ENCODE results near the gene MAP1LC3B2. TPM values are rescaled to one million over a fixed set of nuclear protein-coding genes. Genes with fewer than 3 reads are reported as not detected.
A peak's percentile ranks its signal among the peaks of the same experiment; 100 is the strongest.

MAP1LC3B2 gene
- total and polyA plus RNA-seq, 8 donors = 1.3 to 16.9 (median 2.3) TPM; not detected in 2

DNA sequence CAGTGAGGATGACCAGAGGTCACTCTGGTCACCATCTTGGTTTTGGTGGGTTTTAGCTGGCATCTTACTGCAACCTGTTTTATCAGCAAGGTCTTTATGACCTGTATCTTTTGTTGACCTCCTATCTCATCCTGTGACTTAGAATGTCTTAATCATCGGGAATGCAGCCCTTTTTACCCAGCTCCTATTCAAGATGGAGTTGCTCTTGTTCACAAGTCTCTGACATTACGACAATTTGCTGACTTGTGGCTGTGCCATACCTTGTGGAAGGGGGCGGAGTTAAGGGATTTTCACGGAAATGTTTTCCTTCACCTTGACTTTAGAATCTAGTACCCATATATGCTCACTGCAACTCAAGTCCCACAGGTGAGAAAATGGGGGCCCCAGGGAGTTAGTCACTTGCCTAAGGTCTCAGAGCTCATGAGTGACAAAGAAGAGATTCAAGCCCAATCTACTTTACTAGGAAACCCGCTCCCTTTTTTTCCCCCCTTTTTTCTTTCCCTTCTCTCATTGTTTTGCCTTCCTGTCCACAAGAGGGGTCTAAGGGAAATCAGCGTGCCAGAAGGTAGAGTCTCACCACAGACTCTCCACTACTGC lies 2.7 kb upstream of the MAP1LC3B2 start:
- Histone ChIP-seq H3K4me3 (no peak overlapping the region), H3K27me3 (no peaks in the 10 kb centered on the region), H3K9me3 (no peaks in the 10 kb centered on the region), H3K27ac (no peak overlapping the region), H3K36me3 (no peaks in the 10 kb centered on the region), H3K4me1 (peaks cover 0 to 23% (median 12%) of the 10 kb centered on the region in 4 donors)
- DNase-seq = no peak
- WGBS, 5 donors = 87 to 97% (median 94%) methylated on average over 6 of the region's 6 CpGs
- TF ChIP-seq POLR2A (IDR thresholded peaks at IDR 0.05) = no peak
- TF ChIP-seq POLR2AphosphoS5 (IDR thresholded peaks at IDR 0.05) = no peak
- TF ChIP-seq, protein P1, sequence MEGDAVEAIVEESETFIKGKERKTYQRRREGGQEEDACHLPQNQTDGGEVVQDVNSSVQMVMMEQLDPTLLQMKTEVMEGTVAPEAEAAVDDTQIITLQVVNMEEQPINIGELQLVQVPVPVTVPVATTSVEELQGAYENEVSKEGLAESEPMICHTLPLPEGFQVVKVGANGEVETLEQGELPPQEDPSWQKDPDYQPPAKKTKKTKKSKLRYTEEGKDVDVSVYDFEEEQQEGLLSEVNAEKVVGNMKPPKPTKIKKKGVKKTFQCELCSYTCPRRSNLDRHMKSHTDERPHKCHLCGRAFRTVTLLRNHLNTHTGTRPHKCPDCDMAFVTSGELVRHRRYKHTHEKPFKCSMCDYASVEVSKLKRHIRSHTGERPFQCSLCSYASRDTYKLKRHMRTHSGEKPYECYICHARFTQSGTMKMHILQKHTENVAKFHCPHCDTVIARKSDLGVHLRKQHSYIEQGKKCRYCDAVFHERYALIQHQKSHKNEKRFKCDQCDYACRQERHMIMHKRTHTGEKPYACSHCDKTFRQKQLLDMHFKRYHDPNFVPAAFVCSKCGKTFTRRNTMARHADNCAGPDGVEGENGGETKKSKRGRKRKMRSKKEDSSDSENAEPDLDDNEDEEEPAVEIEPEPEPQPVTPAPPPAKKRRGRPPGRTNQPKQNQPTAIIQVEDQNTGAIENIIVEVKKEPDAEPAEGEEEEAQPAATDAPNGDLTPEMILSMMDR (IDR thresholded peaks at IDR 0.05) = no peak
- TF ChIP-seq EP300 (IDR thresholded peaks at IDR 0.05) = no peak
- intact Hi-C loops (cut with DNase I; ENCODE audit: low total_unique reads) = no loop called here

DNA sequence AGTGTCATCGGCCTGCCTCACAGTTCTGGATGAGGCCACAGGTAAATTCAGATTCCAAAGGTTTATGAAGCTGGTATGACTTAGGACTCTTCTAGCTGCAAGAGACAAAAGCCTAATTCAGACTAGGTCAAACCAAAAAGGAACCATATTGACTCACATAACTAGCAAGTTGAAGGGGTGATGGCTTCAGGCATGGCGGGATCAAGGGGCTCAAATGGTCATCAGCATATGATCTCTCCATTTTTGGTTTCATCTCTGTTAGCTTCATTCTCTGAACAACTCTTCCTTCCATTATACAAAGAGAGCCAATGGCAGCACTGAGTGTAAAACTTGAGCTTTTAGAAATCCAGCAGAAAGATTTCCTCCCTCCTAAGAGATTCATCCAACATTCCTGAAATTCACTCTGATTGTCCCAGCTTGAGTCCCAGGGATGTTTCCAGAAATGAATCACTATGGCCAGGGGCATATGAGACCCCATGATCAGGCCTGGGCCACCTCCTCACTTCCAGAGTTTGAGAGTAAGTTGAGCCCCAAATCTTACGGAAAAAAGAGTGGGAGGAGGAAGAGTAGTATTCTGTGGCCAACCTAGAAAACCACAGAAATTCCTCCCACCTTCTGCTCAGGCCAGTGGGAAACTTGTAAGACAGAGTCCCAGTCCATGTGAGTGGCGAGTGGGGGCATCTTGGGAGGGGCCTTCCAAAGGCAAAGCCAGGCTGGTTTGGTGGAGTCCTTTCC lies 2.0 kb upstream of the MAP1LC3B2 start:
- H3K9me3 ChIP-seq = no peaks in the 10 kb centered on the region
- intact Hi-C loops (cut with DNase I; ENCODE audit: low total_unique reads) = no loop called here
- no peaks in the 10 kb centered on the region for H3K27me3 ChIP-seq
- WGBS, 5 donors = 90 to 99% (median 92%) methylated on average over 4 of the region's 4 CpGs
- peaks cover 0 to 23% (median 12%) of the 10 kb centered on the region in 4 donors for H3K4me1 ChIP-seq
- no peak overlapping the region for H3K4me3 ChIP-seq
- no peaks in the 10 kb centered on the region for H3K36me3 ChIP-seq
- TF ChIP-seq POLR2AphosphoS5 (IDR thresholded peaks at IDR 0.05) (no peak), EP300 (IDR thresholded peaks at IDR 0.05) (no peak), POLR2A (IDR thresholded peaks at IDR 0.05) (no peak)
- TF ChIP-seq, protein P1 (IDR thresholded peaks at IDR 0.05) = no peak
- no peak overlapping the region for H3K27ac ChIP-seq
- no peak for DNase-seq

DNA sequence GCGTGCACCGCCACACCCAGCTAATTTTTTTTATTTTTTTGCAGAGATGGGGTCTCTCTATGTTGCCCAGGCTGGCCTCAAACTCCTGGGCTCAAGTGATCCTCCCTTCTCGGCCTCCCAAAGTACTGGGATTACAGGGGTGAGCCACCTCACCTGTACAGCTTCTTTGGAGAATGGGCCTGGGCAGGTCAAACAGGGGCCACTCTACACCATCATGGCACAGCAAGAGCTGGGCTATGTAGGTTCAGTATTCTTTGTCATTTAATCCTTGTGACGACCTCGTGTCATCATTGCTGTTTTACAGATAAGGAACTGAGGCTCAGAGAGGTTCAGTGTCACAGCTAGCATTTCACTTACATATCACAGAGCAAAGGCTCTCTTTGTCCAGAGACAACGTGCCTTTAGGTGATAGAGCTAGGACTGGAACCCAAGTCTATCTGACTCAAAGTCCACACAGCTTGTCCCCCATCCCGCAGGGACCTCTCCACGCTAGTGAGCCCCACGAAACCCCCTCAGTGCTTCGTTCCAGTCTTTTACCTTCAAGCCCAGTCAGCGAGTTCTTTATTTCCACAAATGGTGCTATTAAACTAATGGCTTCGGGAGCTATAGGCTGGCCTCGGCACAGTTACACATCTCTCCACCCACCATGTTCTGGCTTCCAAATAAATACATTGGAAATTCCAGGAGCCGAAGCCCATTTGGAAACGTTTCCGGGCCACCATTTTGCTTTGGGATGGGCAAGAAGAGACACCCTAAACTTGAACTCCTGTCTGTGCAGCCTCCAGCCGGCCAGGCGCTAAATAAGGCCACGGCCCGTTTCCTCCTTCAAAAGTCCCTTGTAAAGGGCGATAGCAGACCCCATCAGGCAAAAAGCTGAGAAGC lies 660 bp upstream of the MAP1LC3B2 start:
- 86 to 91% (median 89%) methylated on average over 21 of the region's 21 CpGs for WGBS, 5 donors
- no peak for DNase-seq
- H3K27ac ChIP-seq = peak overlapping the region in 4 of 5 donors; percentile 54 to 80 (median 70)

More for the DNA sequence above, 660 bp upstream of the MAP1LC3B2 start:
- intact Hi-C loops (cut with DNase I; ENCODE audit: low total_unique reads) = no loop called here
- H3K36me3 ChIP-seq = no peaks in the 10 kb centered on the region
- peaks cover 0 to 9% (median 1%) of the 10 kb centered on the region in 4 donors for H3K9me3 ChIP-seq
- TF ChIP-seq POLR2AphosphoS5 (IDR thresholded peaks at IDR 0.05) (no peak), EP300 (IDR thresholded peaks at IDR 0.05) (no peak), POLR2A (IDR thresholded peaks at IDR 0.05) (no peak)
- TF ChIP-seq, protein P1 (IDR thresholded peaks at IDR 0.05) = no peak
- H3K27me3 ChIP-seq = no peaks in the 10 kb centered on the region
- H3K4me3 ChIP-seq = peak overlapping the region in 1 of 4 donors; percentile 14
- H3K4me1 ChIP-seq = peaks cover 0 to 23% (median 12%) of the 10 kb centered on the region in 4 donors

All from stomach (tissue), 9 donors.